Measurements from ENCODE around the gene PCNX2. TPM values are rescaled to one million over a fixed set of nuclear protein-coding genes. Genes with fewer than 3 reads are reported as not detected.

The PCNX2 gene
- polyA plus RNA-seq, 1 donor (not counting 4 experiments of a cell fraction or from before 2014, with no cell fraction given), result 18.0 TPM

DNA sequence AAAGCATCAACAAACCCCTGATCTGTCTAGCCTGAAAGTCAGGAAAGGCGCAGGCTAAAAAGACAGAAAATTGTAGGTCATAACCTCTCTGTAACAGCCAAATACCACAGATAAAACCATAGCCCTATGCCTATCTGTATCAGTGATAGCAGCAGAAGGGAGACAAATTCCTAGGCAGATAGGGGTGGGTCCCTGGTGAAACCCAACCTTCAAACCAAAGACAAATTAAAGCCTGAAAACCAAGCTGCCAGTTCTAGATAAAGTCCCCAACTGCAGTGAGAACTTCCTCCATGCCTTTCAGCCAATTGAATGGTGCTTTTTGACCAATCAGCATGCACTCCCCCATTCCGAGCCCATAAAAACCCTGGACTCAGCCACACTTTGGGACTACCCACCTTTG, 229.8 kb downstream of the PCNX2 start:
- Histone ChIP-seq H3K9me1 (ENCODE audit: control insufficient read depth, extremely low read depth, insufficient read depth, low read length) (no peaks in the 10 kb centered on the region), H3K9me3 (ENCODE audit: control insufficient read depth, low read depth, low read length) (no peaks in the 10 kb centered on the region), H3K36me3 (ENCODE audit: control insufficient read depth in 2 of 2, extremely low read depth in 1 of 2, insufficient read depth in 2 of 2, low read length in 2 of 2) (peaks cover 1 to 7% of the 10 kb centered on the region in 2 experiments), H3K27me3 (ENCODE audit: control insufficient read depth, extremely low read depth, insufficient read depth, low read length) (no peaks in the 10 kb centered on the region), H3K4me1 (ENCODE audit: control insufficient read depth, extremely low read depth, insufficient read depth, low read length) (peaks cover 2% of the 10 kb centered on the region), H3K4me2 (ENCODE audit: control insufficient read depth, extremely low read depth, insufficient read depth, low read depth, low read length) (no peak overlapping the region), H4K20me1 (ENCODE audit: control insufficient read depth, extremely low read depth, insufficient read depth, low read length) (no peaks in the 10 kb centered on the region), H2AFZ (ENCODE audit: control insufficient read depth, low read length) (no peak overlapping the region), H3K27ac (ENCODE audit: control insufficient read depth, insufficient read depth, low read length) (no peak overlapping the region), H3K79me2 (ENCODE audit: control insufficient read depth, insufficient read depth, low read length) (no peaks in the 10 kb centered on the region), H3K9ac (ENCODE audit: control insufficient read depth, extremely low read depth, insufficient read depth, low read length) (no peak overlapping the region), H3K4me3 (ENCODE audit: control insufficient read depth in 2 of 3, extremely low read depth in 1 of 3, insufficient read depth in 2 of 3, low read depth in 1 of 3, low read length in 3 of 3) (no peak overlapping the region)
- dilution Hi-C loops (cut with MboI; ENCODE audit: extremely low pct_ligation_motif_present, low sequenced_read_pairs), result no loop called here
- no peak for FAIRE-seq
- no peak for DNase-seq (ENCODE audit: low read depth, low spot score)
- TF ChIP-seq, protein P1, sequence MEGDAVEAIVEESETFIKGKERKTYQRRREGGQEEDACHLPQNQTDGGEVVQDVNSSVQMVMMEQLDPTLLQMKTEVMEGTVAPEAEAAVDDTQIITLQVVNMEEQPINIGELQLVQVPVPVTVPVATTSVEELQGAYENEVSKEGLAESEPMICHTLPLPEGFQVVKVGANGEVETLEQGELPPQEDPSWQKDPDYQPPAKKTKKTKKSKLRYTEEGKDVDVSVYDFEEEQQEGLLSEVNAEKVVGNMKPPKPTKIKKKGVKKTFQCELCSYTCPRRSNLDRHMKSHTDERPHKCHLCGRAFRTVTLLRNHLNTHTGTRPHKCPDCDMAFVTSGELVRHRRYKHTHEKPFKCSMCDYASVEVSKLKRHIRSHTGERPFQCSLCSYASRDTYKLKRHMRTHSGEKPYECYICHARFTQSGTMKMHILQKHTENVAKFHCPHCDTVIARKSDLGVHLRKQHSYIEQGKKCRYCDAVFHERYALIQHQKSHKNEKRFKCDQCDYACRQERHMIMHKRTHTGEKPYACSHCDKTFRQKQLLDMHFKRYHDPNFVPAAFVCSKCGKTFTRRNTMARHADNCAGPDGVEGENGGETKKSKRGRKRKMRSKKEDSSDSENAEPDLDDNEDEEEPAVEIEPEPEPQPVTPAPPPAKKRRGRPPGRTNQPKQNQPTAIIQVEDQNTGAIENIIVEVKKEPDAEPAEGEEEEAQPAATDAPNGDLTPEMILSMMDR (optimal IDR thresholded peaks at IDR 0.05 in 1 of 3, IDR thresholded peaks at IDR 0.05 in 1 of 3, conservative IDR thresholded peaks at IDR 0.05 in 1 of 3; ENCODE audit: extremely low read depth in 1 of 3, insufficient read depth in 2 of 3, low read length in 3 of 3), result no peak

DNA sequence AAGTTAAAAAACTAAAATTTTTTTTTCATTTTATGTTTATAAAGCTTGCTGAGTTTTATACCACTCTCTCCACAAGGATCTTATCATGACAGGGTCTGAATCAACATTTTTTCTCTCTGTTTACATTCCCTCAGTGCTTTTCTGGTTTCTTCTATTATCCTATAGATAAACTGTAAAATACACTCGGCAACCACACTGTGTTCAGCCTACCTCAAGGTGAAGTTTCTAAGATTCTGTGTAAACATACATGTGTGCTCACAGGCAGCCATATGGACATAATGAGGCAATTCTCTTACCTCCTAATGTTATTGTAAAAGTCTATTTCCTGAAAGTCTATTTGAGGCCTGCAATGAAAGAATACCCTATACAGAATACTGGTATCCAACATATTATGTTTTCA, 230.5 kb downstream of the PCNX2 start:
- Histone ChIP-seq H3K4me2 (ENCODE audit: control insufficient read depth, extremely low read depth, insufficient read depth, low read depth, low read length) (no peak overlapping the region), H3K27ac (ENCODE audit: control insufficient read depth, insufficient read depth, low read length) (no peak overlapping the region), H3K9ac (ENCODE audit: control insufficient read depth, extremely low read depth, insufficient read depth, low read length) (no peak overlapping the region), H3K9me3 (ENCODE audit: control insufficient read depth, low read depth, low read length) (no peaks in the 10 kb centered on the region), H2AFZ (ENCODE audit: control insufficient read depth, low read length) (no peak overlapping the region), H3K36me3 (ENCODE audit: control insufficient read depth in 2 of 2, extremely low read depth in 1 of 2, insufficient read depth in 2 of 2, low read length in 2 of 2) (peaks cover 1 to 7% of the 10 kb centered on the region in 2 experiments), H3K4me1 (ENCODE audit: control insufficient read depth, extremely low read depth, insufficient read depth, low read length) (peaks cover 6% of the 10 kb centered on the region), H3K79me2 (ENCODE audit: control insufficient read depth, insufficient read depth, low read length) (no peaks in the 10 kb centered on the region), H4K20me1 (ENCODE audit: control insufficient read depth, extremely low read depth, insufficient read depth, low read length) (no peaks in the 10 kb centered on the region), H3K27me3 (ENCODE audit: control insufficient read depth, extremely low read depth, insufficient read depth, low read length) (no peaks in the 10 kb centered on the region), H3K9me1 (ENCODE audit: control insufficient read depth, extremely low read depth, insufficient read depth, low read length) (no peaks in the 10 kb centered on the region), H3K4me3 (ENCODE audit: control insufficient read depth in 2 of 3, extremely low read depth in 1 of 3, insufficient read depth in 2 of 3, low read depth in 1 of 3, low read length in 3 of 3) (no peak overlapping the region)
- TF ChIP-seq EZH2 (IDR thresholded peaks at IDR 0.05; ENCODE audit: low read length), result no peak
- TF ChIP-seq, protein P1 (optimal IDR thresholded peaks at IDR 0.05 in 1 of 3, IDR thresholded peaks at IDR 0.05 in 1 of 3, conservative IDR thresholded peaks at IDR 0.05 in 1 of 3; ENCODE audit: extremely low read depth in 1 of 3, insufficient read depth in 2 of 3, low read length in 3 of 3), result no peak
- dilution Hi-C loops (cut with MboI; ENCODE audit: extremely low pct_ligation_motif_present, low sequenced_read_pairs), result no loop called here
- DNase-seq (ENCODE audit: low read depth, low spot score) (no peak), FAIRE-seq (no peak)
